HepG2 (cell line): ENCODE results near the gene TMEM204.

Experiments used
- HOXA7 ChIP-seq: sonication (generic); formaldehyde crosslinking; IDR thresholded peaks from 2 replicates; pipeline ENCODE4 v1.8.1; 2022; ENCODE audit warnings: mild to moderate bottlenecking, missing genetic modification reagents, moderate library complexity
- NONO ChIP-seq, 2 experiments: fragments of 450-650 bp in 1 of 2; sonication (generic) in 1 of 2; formaldehyde crosslinking in 1 of 2; IDR thresholded peaks in 1 of 2; conservative IDR thresholded peaks in 1 of 2; 2 replicates each; pipeline versions ENCODE4 v1.6.1 to v1.8.0; 2017 to 2022; ENCODE audit warnings: mild to moderate bottlenecking in 1 of 2, missing genetic modification reagents in 1 of 2, moderate library complexity in 1 of 2
- POLR2AphosphoS5 ChIP-seq: IDR thresholded peaks from 2 replicates; pipeline ENCODE4 v1.6.1; 2012; ENCODE audit warnings: low read depth, low read length
- PRDM10 ChIP-seq: sonication (generic); formaldehyde crosslinking; IDR thresholded peaks from 2 replicates; pipeline ENCODE4 v1.4.0; 2020; ENCODE audit warnings: low read depth, missing genetic modification reagents
- RBFOX2 ChIP-seq: fragments of 200-400 bp; formaldehyde crosslinking; IDR thresholded peaks from 2 replicates; pipeline ENCODE4 v1.6.1; 2017; ENCODE audit warnings: low read depth, mild to moderate bottlenecking, low read length
- ZBTB33 ChIP-seq: sonication (generic); formaldehyde crosslinking; IDR thresholded peaks from 2 replicates; pipeline ENCODE4 v1.4.0; 2020; ENCODE audit warnings: missing genetic modification reagents
- ZNF12 ChIP-seq: sonication (generic); formaldehyde crosslinking; IDR thresholded peaks from 2 replicates; pipeline ENCODE4 v1.5.0; 2020; ENCODE audit warnings: missing genetic modification reagents
- ZNF543 ChIP-seq: sonication (generic); formaldehyde crosslinking; IDR thresholded peaks from 2 replicates; pipeline ENCODE4 v1.4.0; 2020; ENCODE audit warnings: mild to moderate bottlenecking, missing genetic modification reagents

- TF ChIP-seq ZNF543 (CRISPR knock-in tag) = no peak
- TF ChIP-seq POLR2AphosphoS5 = no peak
- no peak for TF ChIP-seq NONO (IDR thresholded peaks at IDR 0.05)
- TF ChIP-seq NONO (CRISPR knock-in tag; conservative IDR thresholded peaks at IDR 0.05) = no peak
- TF ChIP-seq ZBTB33 (CRISPR knock-in tag) = no peak
- TF ChIP-seq PRDM10 (CRISPR knock-in tag) = no peak
- TF ChIP-seq HOXA7 = no peak
- TF ChIP-seq RBFOX2 = no peak
- TF ChIP-seq ZNF12 = no peak
Measured at GRCh38 chr16:1572673-1573072, 39.2 kb downstream of the TMEM204 start.
